Muscle layer of duodenum (tissue), 2 donors: ENCODE measurements around the gene CFAP141.
A peak's percentile ranks its signal among the peaks of the same experiment; 100 is the strongest.

Experiments
- H3K27ac ChIP-seq: one replicate; pipeline ENCODE4 v1.7.0; 2013; ENCODE audit warnings: mild to moderate bottlenecking, low read length
- H3K27me3 ChIP-seq: one replicate; pipeline ENCODE4 v1.7.0; 2013; ENCODE audit warnings: low read depth, mild to moderate bottlenecking, control low read depth, low read length
- H3K36me3 ChIP-seq, 2 donors: one replicate each; pipeline ENCODE4 v1.7.0; 2013; ENCODE audit warnings: low read length in 2 of 2, control low read depth in 1 of 2, mild to moderate bottlenecking in 1 of 2; ENCODE audit not compliant: insufficient read depth in 2 of 2, control insufficient read depth in 1 of 2
- H3K4me1 ChIP-seq, 2 donors: one replicate each; pipeline ENCODE4 v1.7.0; 2013; ENCODE audit warnings: low read length in 2 of 2, mild to moderate bottlenecking in 2 of 2, control low read depth in 1 of 2, moderate library complexity in 1 of 2; ENCODE audit not compliant: insufficient read depth in 2 of 2, control insufficient read depth in 1 of 2
- H3K4me3 ChIP-seq, 2 donors: one replicate each; pipeline ENCODE4 v1.7.0; 2013; ENCODE audit warnings: low read length in 2 of 2, low read depth in 1 of 2, mild to moderate bottlenecking in 1 of 2
- H3K9me3 ChIP-seq, 2 donors: one replicate each; pipeline ENCODE4 v1.7.0; 2013; ENCODE audit warnings: low read length in 2 of 2, control low read depth in 1 of 2, mild to moderate bottlenecking in 1 of 2; ENCODE audit not compliant: control insufficient read depth in 1 of 2
- donor health status: healthy.

CFAP141 gene

GRCh38 chr1:154183046-154183915, 22.9 kb downstream of the CFAP141 start:
- H3K9me3 ChIP-seq = no peaks in the 10 kb centered on the region
- H3K4me3 ChIP-seq = peak overlapping the region; percentile 84 to 95
- no peaks in the 10 kb centered on the region for H3K27me3 ChIP-seq
- peaks cover 16 to 40% of the 10 kb centered on the region in 2 donors for H3K4me1 ChIP-seq
- peak overlapping the region; percentile 90 for H3K27ac ChIP-seq
- H3K36me3 ChIP-seq = peaks cover 0 to 4% of the 10 kb centered on the region in 2 donors

GRCh38 chr1:154182344-154183045, 23.6 kb downstream of the CFAP141 start:
- peaks cover 0 to 4% of the 10 kb centered on the region in 2 donors for H3K36me3 ChIP-seq
- peaks cover 16 to 45% of the 10 kb centered on the region in 2 donors for H3K4me1 ChIP-seq
- no peaks in the 10 kb centered on the region for H3K27me3 ChIP-seq
- peak overlapping the region; percentile 90 for H3K27ac ChIP-seq
- H3K9me3 ChIP-seq = no peaks in the 10 kb centered on the region
- peak overlapping the region; percentile 84 to 95 for H3K4me3 ChIP-seq

GRCh38 chr1:154181944-154182343, 24.2 kb downstream of the CFAP141 start:
- Histone ChIP-seq H3K27ac (peak overlapping the region; percentile 90), H3K4me1 (peaks cover 20 to 51% of the 10 kb centered on the region in 2 donors), H3K36me3 (peaks cover 0 to 4% of the 10 kb centered on the region in 2 donors), H3K4me3 (peak overlapping the region; percentile 84 to 95), H3K27me3 (no peaks in the 10 kb centered on the region), H3K9me3 (no peaks in the 10 kb centered on the region)

- Histone ChIP-seq H3K4me1 (peaks cover 30 to 65% of the 10 kb centered on the region in 2 donors), H3K27me3 (no peaks in the 10 kb centered on the region), H3K36me3 (peaks cover 6 to 9% of the 10 kb centered on the region in 2 donors), H3K4me3 (peak overlapping the region in 1 of 2 donors; percentile 6), H3K9me3 (no peaks in the 10 kb centered on the region), H3K27ac (peak overlapping the region; percentile 22)
Measured at GRCh38 chr1:154179946-154180687, 26.0 kb downstream of the CFAP141 start.

GRCh38 chr1:154178911-154179811, 27.0 kb downstream of the CFAP141 start:
- H3K36me3 ChIP-seq = peaks cover 9% of the 10 kb centered on the region in 2 donors
- peak overlapping the region in 1 of 2 donors; percentile 32 for H3K4me3 ChIP-seq
- H3K27ac ChIP-seq = peak overlapping the region; percentile 22
- H3K4me1 ChIP-seq = peaks cover 30 to 65% of the 10 kb centered on the region in 2 donors
- no peaks in the 10 kb centered on the region for H3K27me3 ChIP-seq
- H3K9me3 ChIP-seq = no peaks in the 10 kb centered on the region

GRCh38 chr1:154178013-154178412, 28.1 kb downstream of the CFAP141 start:
- peaks cover 10 to 11% of the 10 kb centered on the region in 2 donors for H3K36me3 ChIP-seq
- peak overlapping the region in 1 of 2 donors; percentile 32 for H3K4me3 ChIP-seq
- no peaks in the 10 kb centered on the region for H3K27me3 ChIP-seq
- H3K27ac ChIP-seq = no peak overlapping the region
- H3K4me1 ChIP-seq = peaks cover 30 to 65% of the 10 kb centered on the region in 2 donors
- no peaks in the 10 kb centered on the region for H3K9me3 ChIP-seq

GRCh38 chr1:154176337-154176736, 29.8 kb downstream of the CFAP141 start:
- Histone ChIP-seq H3K36me3 (peaks cover 26 to 27% of the 10 kb centered on the region in 2 donors), H3K4me3 (no peak overlapping the region), H3K9me3 (no peaks in the 10 kb centered on the region), H3K27me3 (no peaks in the 10 kb centered on the region), H3K4me1 (peaks cover 30 to 55% of the 10 kb centered on the region in 2 donors), H3K27ac (peak overlapping the region; percentile 69)

- H3K9me3 ChIP-seq = no peaks in the 10 kb centered on the region
- peaks cover 43 to 44% of the 10 kb centered on the region in 2 donors for H3K36me3 ChIP-seq
- H3K27ac ChIP-seq = no peak overlapping the region
- H3K4me1 ChIP-seq = peaks cover 25 to 39% of the 10 kb centered on the region in 2 donors
- H3K27me3 ChIP-seq = no peaks in the 10 kb centered on the region
- H3K4me3 ChIP-seq = no peak overlapping the region
Measured at GRCh38 chr1:154174654-154175053, 31.5 kb downstream of the CFAP141 start.

- Histone ChIP-seq H3K36me3 (peaks cover 64 to 66% of the 10 kb centered on the region in 2 donors), H3K9me3 (no peaks in the 10 kb centered on the region), H3K27ac (no peak overlapping the region), H3K4me3 (no peak overlapping the region), H3K4me1 (peaks cover 9 to 13% of the 10 kb centered on the region in 2 donors), H3K27me3 (no peaks in the 10 kb centered on the region)
Measured at GRCh38 chr1:154171880-154172279, 34.3 kb downstream of the CFAP141 start.

GRCh38 chr1:154171223-154171583, 34.9 kb downstream of the CFAP141 start:
- peaks cover 67 to 72% of the 10 kb centered on the region in 2 donors for H3K36me3 ChIP-seq
- peaks cover 3 to 7% of the 10 kb centered on the region in 2 donors for H3K4me1 ChIP-seq
- H3K27ac ChIP-seq = no peak overlapping the region
- no peak overlapping the region for H3K4me3 ChIP-seq
- no peaks in the 10 kb centered on the region for H3K27me3 ChIP-seq
- H3K9me3 ChIP-seq = no peaks in the 10 kb centered on the region
